NCI-H226 (cell line): ENCODE results near the gene IVL.
A peak's percentile ranks its signal among the peaks of the same experiment; 100 is the strongest.

Experiments
- DNase-seq: peaks from one replicate; pipeline ENCODE4 v3.0.0-alpha.2; 2015

IVL gene

GRCh38 chr1:152888126-152888525 is 20.2 kb upstream of the IVL start:
- DNase-seq = no peak

GRCh38 chr1:152899027-152899426 is 9.3 kb upstream of the IVL start:
- no peak for DNase-seq

GRCh38 chr1:152899883-152900282 is 8.5 kb upstream of the IVL start:
- no peak for DNase-seq

GRCh38 chr1:152901631-152902030 is 6.7 kb upstream of the IVL start:
- no peak for DNase-seq

- DNase-seq = no peak
Measured at GRCh38 chr1:152902636-152903035, 5.7 kb upstream of the IVL start.

- no peak for DNase-seq
Measured at GRCh38 chr1:152904688-152905440, 3.5 kb upstream of the IVL start.

- peak; percentile 97 for DNase-seq
Measured at GRCh38 chr1:152906023-152906565, 2.3 kb upstream of the IVL start.

GRCh38 chr1:152909206-152909605 is 860 bp downstream of the IVL start:
- no peak for DNase-seq

- no peak for DNase-seq
Measured at GRCh38 chr1:152912471-152912870, 4.1 kb downstream of the IVL start.

- no peak for DNase-seq
Measured at GRCh38 chr1:152912900-152913299, 4.6 kb downstream of the IVL start.

GRCh38 chr1:152917794-152918193 is 9.4 kb downstream of the IVL start:
- DNase-seq = no peak

GRCh38 chr1:152919071-152919470 is 10.7 kb downstream of the IVL start:
- DNase-seq = no peak

GRCh38 chr1:152924191-152924590 is 15.8 kb downstream of the IVL start:
- DNase-seq = peak; percentile 33

GRCh38 chr1:152926091-152926490 is 17.7 kb downstream of the IVL start:
- DNase-seq = peak; percentile 38

- no peak for DNase-seq
Measured at GRCh38 chr1:152928671-152929070, 20.3 kb downstream of the IVL start.

GRCh38 chr1:152932170-152932811 is 23.9 kb downstream of the IVL start:
- no peak for DNase-seq

GRCh38 chr1:152933196-152933595 is 24.9 kb downstream of the IVL start:
- DNase-seq = no peak

- DNase-seq = no peak
Measured at GRCh38 chr1:152940614-152941013, 32.3 kb downstream of the IVL start.

- no peak for DNase-seq
Measured at GRCh38 chr1:152941037-152941711, 32.8 kb downstream of the IVL start.

GRCh38 chr1:152942161-152942560 is 33.8 kb downstream of the IVL start:
- DNase-seq = no peak

- DNase-seq = no peak
Measured at GRCh38 chr1:152946248-152946647, 37.9 kb downstream of the IVL start.

- no peak for DNase-seq
Measured at GRCh38 chr1:152946651-152947256, 38.4 kb downstream of the IVL start, which contains the start of gene SPRR5. TSS of gene SPRR5 (plus strand) at chr1:152947206. CDS start at chr1:152948555, 1,349 bp downstream.

GRCh38 chr1:152951711-152952110 is 43.4 kb downstream of the IVL start:
- DNase-seq = no peak
